A549 (cell line): Measurements from ENCODE around the gene FANCG. TPM values are rescaled to one million over a fixed set of nuclear protein-coding genes. Genes with fewer than 3 reads are reported as not detected.

Source experiments
- ATAC-seq, 2 experiments: fragments of 200-7000 bp in 1 of 2; fragments of >200 bp in 1 of 2; cut with Nextera tagmentation in 1 of 2; cut with Tn5 transposase in 1 of 2; 3 replicates each; pipeline versions ENCODE4 v1.8.0 to v1.9.1; 2018 to 2020; ENCODE audit warnings: mild to moderate bottlenecking in 1 of 2, moderate library complexity in 1 of 2
- CTCF ChIA-PET: fragments of 300-600 bp; sonication (Branson Sonifier 250); formaldehyde crosslinking; extraction: SDS; loops from one replicate; lab custom pipeline; 2021; ENCODE audit warnings: antibody characterized with exemption, inconsistent platforms; lab: Yijun Ruan, JAX
- POLR2A ChIA-PET: fragments of 350-600 bp; formaldehyde crosslinking; extraction: SDS; loops from one replicate; lab custom pipeline; 2021; ENCODE audit warnings: antibody characterized with exemption, inconsistent platforms; lab: Yijun Ruan, JAX
- DNase-seq, 2 experiments: peaks; one replicate each; pipeline versions ENCODE4 v3.0.0 to v3.0.0-alpha.2; 2011 to 2016; ENCODE audit warnings: low read depth in 1 of 2, low spot score in 1 of 2
- FAIRE-seq: peaks from 2 replicates; lab custom pipeline; 2011; peaks lifted over from hg19 to GRCh38; lab: Jason Lieb, UNC
- H3K27ac ChIP-seq, 2 experiments: fragments of >200 bp; sonication (Bioruptor Twin); formaldehyde crosslinking; 3 replicates each; pipeline ENCODE4 v1.5.1; 2016 to 2017
- H3K4me1 ChIP-seq: fragments of >200 bp; sonication (Bioruptor Twin); formaldehyde crosslinking; 3 replicates; pipeline ENCODE4 v1.6.1; 2016
- H3K4me2 ChIP-seq: fragments of >200 bp; sonication (Bioruptor Twin); formaldehyde crosslinking; 3 replicates; pipeline ENCODE4 v1.6.1; 2016
- H3K4me3 ChIP-seq: fragments of >200 bp; sonication (Bioruptor Twin); formaldehyde crosslinking; 3 replicates; pipeline ENCODE4 v1.5.1; 2016
- H3K9me3 ChIP-seq: fragments of >200 bp; sonication (Bioruptor Twin); formaldehyde crosslinking; 3 replicates; pipeline ENCODE4 v1.6.1; 2016
- CBX2 ChIP-seq: fragments of 200-600 bp; sonication (generic); IDR thresholded peaks from 2 replicates; pipeline ENCODE4 v1.6.1; 2016; ENCODE audit warnings: low read depth, mild to moderate bottlenecking, borderline replicate concordance
- EHF ChIP-seq: fragments of 250-450 bp; sonication (Bioruptor Pico); IDR thresholded peaks from 2 replicates; pipeline ENCODE4 v1.5.0; 2020; ENCODE audit warnings: mild to moderate bottlenecking
- FOSB ChIP-seq: fragments of 250-450 bp; sonication (Bioruptor Pico); IDR thresholded peaks from 2 replicates; pipeline ENCODE4 v1.5.0; 2020; ENCODE audit warnings: mild to moderate bottlenecking, moderate library complexity
- HES2 ChIP-seq: fragments of >200 bp; sonication (Bioruptor Twin); formaldehyde crosslinking; IDR thresholded peaks from 2 replicates; pipeline ENCODE4 v1.6.1; 2016
- HEYL ChIP-seq: fragments of 250-450 bp; sonication (Bioruptor Pico); IDR thresholded peaks from 2 replicates; pipeline ENCODE4 v1.8.0; 2021; ENCODE audit warnings: mild to moderate bottlenecking, moderate library complexity
- HOXB5 ChIP-seq: fragments of 250-450 bp; sonication (Bioruptor Pico); IDR thresholded peaks from 2 replicates; pipeline ENCODE4 v1.5.0; 2020; ENCODE audit warnings: mild to moderate bottlenecking, moderate library complexity
- JUN ChIP-seq, 2 experiments: fragments of >200 bp; sonication (Bioruptor Twin); formaldehyde crosslinking; IDR thresholded peaks; 2 replicates in 1 of 2; 3 replicates in 1 of 2; pipeline ENCODE4 v1.6.1; 2016 to 2017
- KDM1A ChIP-seq: fragments of 200-600 bp; sonication (generic); IDR thresholded peaks from 2 replicates; pipeline ENCODE4 v1.6.1; 2016; ENCODE audit warnings: low read depth, mild to moderate bottlenecking
- MAZ ChIP-seq: fragments of 150-350 bp; IDR thresholded peaks from 2 replicates; pipeline ENCODE4 v1.6.1; 2014; ENCODE audit warnings: antibody characterized with exemption, low read depth, low read length, borderline replicate concordance
- MYC ChIP-seq: IDR thresholded peaks from 2 replicates; pipeline ENCODE4 v1.6.1; 2012; ENCODE audit warnings: mild to moderate bottlenecking, inconsistent platforms, low read length, improper control_type of control experiment, borderline replicate concordance
- NFE2L2 ChIP-seq: fragments of 150-350 bp; conservative IDR thresholded peaks from 2 replicates; pipeline ENCODE4 v1.6.1; 2014; ENCODE audit warnings: low read length
- PHF8 ChIP-seq: fragments of 200-600 bp; sonication (generic); IDR thresholded peaks from 2 replicates; pipeline ENCODE4 v1.6.1; 2016; ENCODE audit warnings: low read depth, mild to moderate bottlenecking, antibody characterized with exemption, moderate library complexity, borderline replicate concordance
- RCOR1 ChIP-seq: fragments of 150-350 bp; IDR thresholded peaks from 2 replicates; pipeline ENCODE4 v1.6.1; 2014; ENCODE audit warnings: antibody characterized with exemption, low read length, low read depth
- RFX5 ChIP-seq: fragments of 450-650 bp; IDR thresholded peaks from 2 replicates; pipeline ENCODE4 v1.7.1; 2014; ENCODE audit warnings: antibody characterized with exemption, mild to moderate bottlenecking, moderate library complexity
- SMC3 ChIP-seq: fragments of >200 bp; sonication (Bioruptor Twin); formaldehyde crosslinking; IDR thresholded peaks from 3 replicates; pipeline ENCODE4 v1.6.1; 2018; ENCODE audit warnings: inconsistent platforms
- TFCP2L1 ChIP-seq: fragments of 250-450 bp; sonication (Bioruptor Pico); IDR thresholded peaks from 2 replicates; pipeline ENCODE4 v1.5.0; 2021; ENCODE audit warnings: mild to moderate bottlenecking
- USF2 ChIP-seq: fragments of 450-650 bp; IDR thresholded peaks from 2 replicates; pipeline ENCODE4 v1.6.1; 2014; ENCODE audit warnings: antibody characterized with exemption
- ZNF302 ChIP-seq: fragments of 250-450 bp; sonication (Bioruptor Pico); IDR thresholded peaks from 2 replicates; pipeline ENCODE4 v1.9.0; 2021; ENCODE audit warnings: inconsistent platforms, mild to moderate bottlenecking, moderate library complexity
- WGBS: methylation state at CpG from one replicate; pipeline ENCODE4 v1.1.6; 2017; ENCODE audit errors: missing lambda C conversion rate; 5-methylcytosine and 5-hydroxymethylcytosine counted together
- polyA plus RNA-seq, 4 experiments: library from polyadenylated mRNA; depleted of rRNA in 3 of 4; stranded (reverse); fragments of >200 nt; fragmentation: RNase III in 1 of 4; extraction: RNeasy Plus Mini Kit Qiagen cat#74134 plus additional on column Dnase treatment in 1 of 4; gene quantifications; 2 replicates in 3 of 4; 3 replicates in 1 of 4; pipeline ENCODE4 v1.2.3, GENCODE V29; 2011 to 2017
- TF ChIP-seq, protein P1 (sequence below): fragments of 250-450 bp; sonication (Bioruptor Pico); IDR thresholded peaks from 2 replicates; pipeline ENCODE4 v1.5.0; 2021; ENCODE audit warnings: mild to moderate bottlenecking, moderate library complexity, borderline replicate concordance
- TF ChIP-seq, protein P2 (sequence below): fragments of 200-600 bp; sonication (generic); IDR thresholded peaks from 2 replicates; pipeline ENCODE4 v1.6.1; 2016; ENCODE audit warnings: antibody characterized with exemption, mild to moderate bottlenecking, moderate library complexity

The FANCG gene
- polyA plus RNA-seq, 2 of the 4 experiments (the other 2 are of a cell fraction): 34.9 to 53.5 TPM

- TF ChIP-seq HES2 (no peak), EHF (no peak), HEYL (no peak), MAZ (no peak), HOXB5 (CRISPR knock-in tag) (no peak), PHF8 (peak; percentile 55; the same call in 1 of the 2 replicates), TFCP2L1 (CRISPR knock-in tag) (no peak), FOSB (no peak)
- TF ChIP-seq, all 56 proteins: peak for 13
These were observed 23.3 kb upstream of the FANCG start, which contains the start of gene STOML2 (continued) for GRCh38 chr9:35102769-35103659.

- Histone ChIP-seq H3K27ac (peak overlapping the region; percentile 88 to 91), H3K4me3 (peak overlapping the region; percentile 70), H3K4me2 (peak overlapping the region; percentile 88), H3K4me1 (peaks cover 14% of the 10 kb centered on the region), H3K9me3 (no peaks in the 10 kb centered on the region)
- ATAC-seq (peak; percentile 33 to 57; a peak in 5 of 6 replicates), DNase-seq (no peak), FAIRE-seq (no peak)
- TF ChIP-seq RCOR1: no peak
- TF ChIP-seq CBX2: no peak
- 15% methylated on average over 10 of the region's 10 CpGs for WGBS
- ChIA-PET POLR2A (interaction anchor here (1.0 to 2.3 kb wide), 7 partner anchors 9 to 418 kb away, joined by 3 to 28 read pairs (median 14); partner anchors contain the start of genes ATOSB, FANCG and VCP), CTCF (interaction anchor here (1.1 to 5.0 kb wide), 6 partner anchors 8 to 204 kb away, joined by 3 to 23 read pairs (median 5); partner anchors contain the start of genes ATOSB and FANCG)
These were observed 22.7 kb upstream of the FANCG start for GRCh38 chr9:35102465-35102768.

- TF ChIP-seq USF2 (no peak), MYC (no peak), RFX5 (no peak), FOSB (no peak), SMC3 (no peak), KDM1A (no peak), NFE2L2 (no peak), JUN (IDR thresholded peaks at IDR 0.05) (no peak), ZNF302 (no peak)
- TF ChIP-seq, protein P1, sequence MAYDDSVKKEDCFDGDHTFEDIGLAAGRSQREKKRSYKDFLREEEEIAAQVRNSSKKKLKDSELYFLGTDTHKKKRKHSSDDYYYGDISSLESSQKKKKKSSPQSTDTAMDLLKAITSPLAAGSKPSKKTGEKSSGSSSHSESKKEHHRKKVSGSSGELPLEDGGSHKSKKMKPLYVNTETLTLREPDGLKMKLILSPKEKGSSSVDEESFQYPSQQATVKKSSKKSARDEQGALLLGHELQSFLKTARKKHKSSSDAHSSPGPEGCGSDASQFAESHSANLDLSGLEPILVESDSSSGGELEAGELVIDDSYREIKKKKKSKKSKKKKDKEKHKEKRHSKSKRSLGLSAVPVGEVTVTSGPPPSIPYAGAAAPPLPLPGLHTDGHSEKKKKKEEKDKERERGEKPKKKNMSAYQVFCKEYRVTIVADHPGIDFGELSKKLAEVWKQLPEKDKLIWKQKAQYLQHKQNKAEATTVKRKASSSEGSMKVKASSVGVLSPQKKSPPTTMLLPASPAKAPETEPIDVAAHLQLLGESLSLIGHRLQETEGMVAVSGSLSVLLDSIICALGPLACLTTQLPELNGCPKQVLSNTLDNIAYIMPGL: no peak
- TF ChIP-seq, protein P2, sequence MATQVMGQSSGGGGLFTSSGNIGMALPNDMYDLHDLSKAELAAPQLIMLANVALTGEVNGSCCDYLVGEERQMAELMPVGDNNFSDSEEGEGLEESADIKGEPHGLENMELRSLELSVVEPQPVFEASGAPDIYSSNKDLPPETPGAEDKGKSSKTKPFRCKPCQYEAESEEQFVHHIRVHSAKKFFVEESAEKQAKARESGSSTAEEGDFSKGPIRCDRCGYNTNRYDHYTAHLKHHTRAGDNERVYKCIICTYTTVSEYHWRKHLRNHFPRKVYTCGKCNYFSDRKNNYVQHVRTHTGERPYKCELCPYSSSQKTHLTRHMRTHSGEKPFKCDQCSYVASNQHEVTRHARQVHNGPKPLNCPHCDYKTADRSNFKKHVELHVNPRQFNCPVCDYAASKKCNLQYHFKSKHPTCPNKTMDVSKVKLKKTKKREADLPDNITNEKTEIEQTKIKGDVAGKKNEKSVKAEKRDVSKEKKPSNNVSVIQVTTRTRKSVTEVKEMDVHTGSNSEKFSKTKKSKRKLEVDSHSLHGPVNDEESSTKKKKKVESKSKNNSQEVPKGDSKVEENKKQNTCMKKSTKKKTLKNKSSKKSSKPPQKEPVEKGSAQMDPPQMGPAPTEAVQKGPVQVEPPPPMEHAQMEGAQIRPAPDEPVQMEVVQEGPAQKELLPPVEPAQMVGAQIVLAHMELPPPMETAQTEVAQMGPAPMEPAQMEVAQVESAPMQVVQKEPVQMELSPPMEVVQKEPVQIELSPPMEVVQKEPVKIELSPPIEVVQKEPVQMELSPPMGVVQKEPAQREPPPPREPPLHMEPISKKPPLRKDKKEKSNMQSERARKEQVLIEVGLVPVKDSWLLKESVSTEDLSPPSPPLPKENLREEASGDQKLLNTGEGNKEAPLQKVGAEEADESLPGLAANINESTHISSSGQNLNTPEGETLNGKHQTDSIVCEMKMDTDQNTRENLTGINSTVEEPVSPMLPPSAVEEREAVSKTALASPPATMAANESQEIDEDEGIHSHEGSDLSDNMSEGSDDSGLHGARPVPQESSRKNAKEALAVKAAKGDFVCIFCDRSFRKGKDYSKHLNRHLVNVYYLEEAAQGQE: no peak
- POLR2A ChIA-PET: interaction anchor here (0.7 to 1.8 kb wide), 3 partner anchors 14 to 215 kb away, joined by 4 to 7 read pairs (median 5); partner anchors contain the start of gene FANCG
- CTCF ChIA-PET: interaction anchor here (0.8 to 7.3 kb wide), 10 partner anchors 10 to 456 kb away, joined by 3 to 110 read pairs (median 8); partner anchors contain the start of genes ATOSB, FANCG and VCP
- no peak overlapping the region for H3K4me2 ChIP-seq
- no peaks in the 10 kb centered on the region for H3K9me3 ChIP-seq
- FAIRE-seq (no peak), ATAC-seq (no peak), DNase-seq (no peak)
- no peak overlapping the region for H3K27ac ChIP-seq
- H3K4me3 ChIP-seq: no peak overlapping the region
- 87% methylated on average over 3 of the region's 3 CpGs for WGBS
- peaks cover 20% of the 10 kb centered on the region for H3K4me1 ChIP-seq
These were observed 17.8 kb upstream of the FANCG start for GRCh38 chr9:35097573-35097972.
